SU-DHL-6 (cell line): Measurements from ENCODE around the gene BBX.

ENCODE experiments used
- H2AFZ ChIP-seq: fragments of 200-600 bp; sonication (generic); 2 replicates; pipeline ENCODE4 v1.6.1; 2014; ENCODE audit warnings: low read depth, mild to moderate bottlenecking, moderate library complexity, mixed read lengths, antibody characterized with exemption, low read length; ENCODE audit not compliant: severe bottlenecking
- H3F3A ChIP-seq: fragments of 200-600 bp; shearing (Covaris generic); 2 replicates; pipeline ENCODE4 v1.6.0; 2016; ENCODE audit warnings: antibody characterized with exemption, mild to moderate bottlenecking; ENCODE audit not compliant: insufficient read depth
- H3K27ac ChIP-seq: fragments of 200-600 bp; sonication (generic); 2 replicates; pipeline ENCODE4 v1.5.1; 2016; ENCODE audit warnings: low read depth, mild to moderate bottlenecking, low read length, moderate library complexity, mixed read lengths
- H3K27me3 ChIP-seq: fragments of 200-600 bp; sonication (generic), shearing (Covaris generic); 2 replicates; pipeline ENCODE4 v1.6.0; 2014; ENCODE audit warnings: mild to moderate bottlenecking, low read length
- H3K36me3 ChIP-seq: fragments of 200-600 bp; sonication (generic); 2 replicates; pipeline ENCODE4 v1.6.1; 2014; ENCODE audit warnings: mild to moderate bottlenecking, low read length, mixed read lengths
- H3K4me2 ChIP-seq: fragments of 300-600, 200-600 bp; shearing (Covaris generic), sonication (generic); 2 replicates; pipeline ENCODE4 v1.6.0; 2014; ENCODE audit warnings: low read length, low read depth, mild to moderate bottlenecking; ENCODE audit not compliant: poor library complexity, severe bottlenecking
- H3K4me3 ChIP-seq: fragments of 200-600 bp; sonication (generic); 2 replicates; pipeline ENCODE4 v1.5.1; 2014; ENCODE audit warnings: antibody characterized with exemption, low read length, mild to moderate bottlenecking, mixed read lengths; ENCODE audit not compliant: insufficient read depth, poor library complexity, severe bottlenecking
- H3K79me2 ChIP-seq: fragments of 200-600 bp; sonication (generic); 2 replicates; pipeline ENCODE4 v1.6.1; 2014; ENCODE audit warnings: mild to moderate bottlenecking, low read length, moderate library complexity; ENCODE audit not compliant: insufficient read depth
- H3K9ac ChIP-seq: fragments of 200-600 bp; sonication (generic); 2 replicates; pipeline ENCODE4 v1.7.0; 2014; ENCODE audit warnings: mild to moderate bottlenecking, low read length
- H3K9me2 ChIP-seq: fragments of 200-600 bp; sonication (generic); replicated peaks from 2 replicates; pipeline ENCODE4 v1.6.1; 2014; ENCODE audit warnings: low read length; ENCODE audit not compliant: insufficient read depth
- H3K9me3 ChIP-seq: fragments of 200-600 bp; sonication (generic); 2 replicates; pipeline ENCODE4 v1.6.1; 2014; ENCODE audit warnings: low read length, mixed read lengths; ENCODE audit not compliant: insufficient read depth
- H4K20me1 ChIP-seq: fragments of 200-600 bp; sonication (generic); 2 replicates; pipeline ENCODE4 v1.6.1; 2014; ENCODE audit warnings: low read depth, mild to moderate bottlenecking, antibody characterized with exemption, low read length, moderate library complexity, mixed read lengths
- CTCF ChIP-seq: fragments of 200-600 bp; sonication (generic); IDR thresholded peaks from one replicate; pipeline ENCODE4 v1.5.1; 2017; ENCODE audit warnings: antibody characterized with exemption, mild to moderate bottlenecking, low read length, moderate library complexity; ENCODE audit not compliant: insufficient read depth, poor library complexity, severe bottlenecking
- EZH2phosphoT487 ChIP-seq: fragments of 200-600 bp; sonication (generic), shearing (Covaris generic); conservative IDR thresholded peaks from 2 replicates; pipeline ENCODE4 v1.6.1; 2018; ENCODE audit warnings: mild to moderate bottlenecking, antibody characterized with exemption, low read length, moderate library complexity, mixed read lengths

The BBX gene

DNA sequence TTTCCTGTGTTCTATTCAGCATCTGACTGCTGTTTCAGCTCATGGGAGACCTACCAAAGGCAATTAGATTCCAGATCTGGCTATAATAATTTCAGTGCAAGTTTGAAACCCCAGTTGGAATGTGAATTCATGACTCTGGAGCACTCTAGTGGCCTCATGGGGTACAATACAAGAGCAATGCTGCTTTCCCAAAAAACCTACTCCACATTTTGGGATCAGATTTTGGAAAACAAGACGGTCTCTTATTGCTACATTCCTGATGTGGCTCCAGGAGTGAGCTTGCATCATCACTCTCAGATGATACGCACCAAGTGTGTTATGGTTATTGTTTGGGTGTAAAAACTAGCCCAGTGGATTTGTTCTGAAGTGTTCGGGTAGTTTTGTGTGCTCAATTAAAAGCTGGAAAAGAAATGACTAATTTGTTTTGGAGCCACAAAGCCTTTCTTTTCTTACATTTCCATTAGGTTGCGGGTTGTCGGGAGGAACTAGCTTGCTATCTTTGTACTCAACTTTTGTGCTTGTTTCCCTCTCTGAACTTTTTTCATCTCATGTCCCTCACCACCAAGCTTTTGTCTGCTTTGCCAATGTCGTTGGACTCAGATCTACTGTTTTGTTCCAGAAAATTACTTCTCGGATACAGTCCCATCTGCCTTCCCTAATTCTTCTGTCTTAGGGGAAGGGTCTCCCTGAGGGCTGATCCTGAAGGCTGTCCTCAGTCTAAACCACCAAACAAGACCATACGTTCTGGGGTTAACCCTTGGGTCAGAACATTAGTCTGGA, 272.1 kb downstream of the BBX start:
- no peaks in the 10 kb centered on the region for H3K79me2 ChIP-seq
- H3K9me3 ChIP-seq: no peaks in the 10 kb centered on the region
- H3K27me3 ChIP-seq: no peaks in the 10 kb centered on the region
- H4K20me1 ChIP-seq: no peaks in the 10 kb centered on the region
- H3K36me3 ChIP-seq: no peaks in the 10 kb centered on the region
- H3K9me2 ChIP-seq: no peaks in the 10 kb centered on the region
- H3K4me2 ChIP-seq: no peak overlapping the region
- H3F3A ChIP-seq: 0 out of 2 replicates have a peak, but pooled peaks cover 5% of the 10 kb centered on the region
- H3K4me3 ChIP-seq: no peak overlapping the region
- H3K9ac ChIP-seq: no peak overlapping the region
- H2AFZ ChIP-seq: no peak overlapping the region
- TF ChIP-seq EZH2phosphoT487 (no peak), CTCF (no peak)
- no peak overlapping the region for H3K27ac ChIP-seq

DNA sequence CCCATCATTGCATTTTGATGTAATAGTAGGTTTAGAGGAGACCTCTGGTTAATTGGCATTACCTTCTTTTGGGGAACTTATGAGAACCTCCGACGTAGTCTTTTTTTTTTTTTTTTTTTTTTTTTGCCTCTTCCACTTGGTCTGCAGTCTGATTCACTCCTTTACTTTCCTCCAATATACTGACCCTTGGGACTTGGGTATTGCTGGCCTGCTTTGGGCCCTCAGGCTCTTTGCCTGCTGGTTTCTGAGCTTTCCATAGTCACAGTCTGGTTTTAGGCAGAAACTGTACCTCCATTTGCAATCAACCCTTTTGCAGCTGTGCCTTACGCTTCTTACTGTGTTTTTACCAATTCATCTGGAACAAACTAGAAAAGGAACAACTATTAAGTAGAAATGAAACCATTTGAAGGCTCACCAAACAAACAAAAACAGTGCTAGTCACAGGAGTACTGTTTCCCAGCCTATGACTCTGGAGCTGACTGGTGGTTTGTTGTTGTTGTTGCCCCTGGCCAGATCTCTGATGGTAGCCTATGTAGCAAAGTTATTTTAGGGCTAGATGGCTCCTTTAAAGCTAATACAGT, 272.8 kb downstream of the BBX start:
- Histone ChIP-seq H3K9me3 (no peaks in the 10 kb centered on the region), H3K36me3 (no peaks in the 10 kb centered on the region), H3K27ac (no peak overlapping the region), H2AFZ (no peak overlapping the region), H3K27me3 (no peaks in the 10 kb centered on the region), H3K4me2 (no peak overlapping the region), H3K9ac (no peak overlapping the region), H3K4me3 (no peak overlapping the region), H4K20me1 (no peaks in the 10 kb centered on the region), H3F3A (0 out of 2 replicates have a peak, but pooled peaks cover 5% of the 10 kb centered on the region), H3K79me2 (no peaks in the 10 kb centered on the region), H3K9me2 (no peaks in the 10 kb centered on the region)
- no peak for TF ChIP-seq CTCF
- TF ChIP-seq EZH2phosphoT487: no peak

GRCh38 chr3:107796791-107797190, 274.0 kb downstream of the BBX start:
- no peaks in the 10 kb centered on the region for H3K36me3 ChIP-seq
- H4K20me1 ChIP-seq: no peaks in the 10 kb centered on the region
- H3K9me2 ChIP-seq: no peaks in the 10 kb centered on the region
- H3K27me3 ChIP-seq: no peaks in the 10 kb centered on the region
- no peak overlapping the region for H3K9ac ChIP-seq
- H3K4me2 ChIP-seq: no peak overlapping the region
- no peak overlapping the region for H3K4me3 ChIP-seq
- no peak overlapping the region for H3K27ac ChIP-seq
- TF ChIP-seq EZH2phosphoT487 (no peak), CTCF (no peak)
- 0 out of 2 replicates have a peak, but pooled peaks cover 5% of the 10 kb centered on the region for H3F3A ChIP-seq
- H3K79me2 ChIP-seq: no peaks in the 10 kb centered on the region
- no peak overlapping the region for H2AFZ ChIP-seq
- H3K9me3 ChIP-seq: no peaks in the 10 kb centered on the region
